Left kidney (tissue), 2 donors: ENCODE results near the gene TTC27. TPM values are rescaled to one million over a fixed set of nuclear protein-coding genes. Genes with fewer than 3 reads are reported as not detected.
"Not testable (repeated sequence)": the region's sequence is repeated elsewhere in the genome, so short reads cannot be mapped to it uniquely, and the experiment has no call there.

Experiments
- DNase-seq: peaks from one replicate; pipeline ENCODE4 v3.0.0-alpha.2; 2013
- polyA plus RNA-seq: library from polyadenylated mRNA; unstranded; fragments of 120-200 nt; gene quantifications from one replicate; pipeline ENCODE4 v1.2.1, GENCODE V29; 2013; ENCODE audit not compliant: insufficient read length

Gene TTC27
- polyA plus RNA-seq, 1 donor, result 17.8 TPM

DNA sequence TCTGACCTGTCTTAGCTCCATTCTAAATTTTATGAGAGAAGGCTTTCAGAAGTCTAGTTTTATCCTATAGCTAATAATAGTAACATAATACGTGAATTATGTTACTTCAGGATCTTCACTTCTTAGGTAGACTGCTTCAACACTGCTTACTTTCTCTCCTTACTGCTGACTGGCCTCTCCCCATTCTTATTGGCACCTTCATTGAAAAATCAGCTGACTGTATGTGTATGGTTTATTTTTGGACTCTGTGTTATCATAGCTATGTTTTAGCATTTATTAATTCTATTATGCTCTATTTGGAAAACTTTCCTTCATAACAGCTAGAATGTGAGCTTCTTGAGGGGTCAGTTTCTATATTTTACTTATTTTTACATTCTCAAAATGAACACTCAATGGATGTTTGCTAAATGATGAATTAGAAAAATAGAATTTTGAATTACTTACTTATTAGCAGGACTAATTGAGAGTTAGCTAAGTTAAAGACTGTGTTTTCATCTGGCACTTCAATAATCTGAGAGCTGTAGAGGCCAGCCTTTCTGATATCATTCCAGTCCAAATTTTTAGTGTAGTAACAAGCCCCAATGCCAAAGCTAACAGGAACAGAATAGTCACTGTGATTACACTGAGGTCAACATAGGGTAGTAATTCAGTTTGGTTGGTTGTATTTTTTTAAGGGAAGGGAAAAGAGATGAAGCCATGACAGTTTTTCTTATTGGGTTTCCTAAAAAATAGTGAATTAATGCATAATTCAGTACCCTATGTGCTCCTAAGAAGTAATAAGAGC is 92.3 kb downstream of the TTC27 start:
- DNase-seq, result no peak

DNA sequence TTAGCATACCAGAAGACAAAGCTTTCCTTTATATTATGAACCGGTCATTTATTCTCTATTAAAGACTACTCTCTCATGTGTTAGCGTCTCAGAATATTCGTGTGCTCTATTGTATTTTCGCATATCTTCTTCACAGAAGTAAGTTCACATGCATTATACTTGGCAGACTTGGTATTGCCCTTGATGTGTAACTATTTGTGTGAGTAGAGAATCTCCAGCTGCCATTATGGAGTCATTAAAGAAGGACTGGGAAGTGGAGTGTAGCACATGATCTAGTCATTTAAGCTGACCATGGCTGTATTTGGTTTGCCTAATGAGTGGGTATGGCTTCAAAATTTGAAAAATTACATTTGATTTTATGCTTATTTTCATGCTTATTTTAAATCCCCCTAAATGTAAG is 92.9 kb downstream of the TTC27 start:
- no peak for DNase-seq

DNA sequence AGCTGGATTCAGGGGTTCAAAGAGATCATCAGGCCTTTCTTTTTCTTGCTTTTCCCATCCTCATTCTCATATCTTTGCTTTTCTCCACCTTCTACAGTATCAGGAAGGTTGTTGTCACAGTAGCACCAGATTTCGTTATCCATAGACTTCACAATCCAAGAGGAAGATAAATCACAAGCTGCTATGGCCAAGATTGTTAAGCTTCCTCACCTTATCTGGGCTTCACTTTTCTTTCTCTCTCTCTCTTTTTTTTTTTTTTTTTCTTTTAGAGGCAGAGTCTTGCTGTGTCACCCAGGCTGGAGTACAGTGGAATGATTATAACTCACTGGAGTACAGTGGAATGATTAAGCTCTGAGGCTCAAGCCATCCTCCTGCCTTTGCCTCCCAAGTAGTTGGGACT is 93.5 kb downstream of the TTC27 start:
- DNase-seq, result no peak

DNA sequence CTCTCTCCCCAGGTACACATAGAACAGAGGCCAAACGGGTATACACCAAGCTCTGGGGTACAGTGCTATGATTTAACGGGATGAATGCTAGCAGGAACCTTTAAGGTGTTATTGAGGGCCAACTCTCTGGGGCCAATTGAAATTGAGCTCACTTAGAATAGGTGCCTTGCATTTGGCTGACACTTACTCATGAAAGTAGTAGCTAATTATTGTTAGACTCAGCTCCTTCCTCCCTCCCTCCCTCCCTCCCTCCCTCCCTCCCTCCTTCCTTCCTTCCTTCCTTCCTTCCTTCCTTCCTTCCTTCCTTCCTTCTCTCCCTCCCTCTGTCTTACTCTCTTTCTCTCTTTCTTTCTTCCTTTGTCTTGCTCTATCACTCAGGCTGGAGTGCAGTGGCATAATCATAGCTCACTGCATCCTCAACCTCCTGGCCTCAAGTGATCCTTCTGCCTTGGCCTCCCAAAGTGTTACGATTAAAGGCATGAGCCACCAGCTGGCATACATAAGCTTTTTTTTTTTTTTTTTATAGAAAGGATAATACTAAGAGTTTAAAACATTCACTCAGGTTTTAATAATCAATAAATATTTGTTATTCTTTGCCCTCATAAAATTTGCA is 95.7 kb downstream of the TTC27 start:
- DNase-seq, result no peak

DNA sequence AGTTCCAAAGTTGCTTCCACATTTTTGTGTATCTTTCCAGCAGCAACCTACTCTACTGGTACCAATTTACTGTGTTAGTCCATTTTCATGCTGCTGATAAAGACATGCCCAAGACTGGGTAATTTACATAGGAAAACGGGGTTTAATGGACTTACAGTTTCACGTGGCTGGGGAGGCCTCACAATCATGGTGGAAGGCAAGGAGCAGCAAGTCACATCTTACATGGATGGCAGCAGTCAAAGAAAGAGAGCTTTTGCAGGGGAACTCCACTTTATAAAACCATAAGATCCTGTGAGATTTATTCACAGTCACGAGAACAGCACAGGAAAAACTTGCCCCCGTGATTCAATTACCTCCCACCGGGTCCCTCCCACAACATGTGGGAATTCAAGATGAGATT is 98.8 kb downstream of the TTC27 start:
- DNase-seq, result not testable (repeated sequence)

DNA sequence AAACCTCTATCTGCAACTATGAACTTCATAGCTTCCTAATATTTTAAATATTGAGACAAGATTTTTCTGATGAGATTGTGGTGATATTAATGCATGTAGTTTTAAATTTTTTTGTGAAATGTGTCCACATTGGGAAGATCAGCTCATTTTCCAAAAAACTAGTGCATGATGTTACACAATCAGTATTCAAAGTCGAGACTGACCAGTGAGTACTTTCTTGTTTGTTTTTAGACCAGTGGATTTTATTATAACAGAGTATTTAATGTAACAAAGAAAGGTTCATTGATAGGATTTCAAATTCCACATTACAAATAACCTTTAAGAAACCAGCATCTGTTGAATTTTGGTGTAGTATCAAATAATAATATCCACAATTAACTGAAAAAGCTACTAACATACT is 99.3 kb downstream of the TTC27 start:
- no peak for DNase-seq

DNA sequence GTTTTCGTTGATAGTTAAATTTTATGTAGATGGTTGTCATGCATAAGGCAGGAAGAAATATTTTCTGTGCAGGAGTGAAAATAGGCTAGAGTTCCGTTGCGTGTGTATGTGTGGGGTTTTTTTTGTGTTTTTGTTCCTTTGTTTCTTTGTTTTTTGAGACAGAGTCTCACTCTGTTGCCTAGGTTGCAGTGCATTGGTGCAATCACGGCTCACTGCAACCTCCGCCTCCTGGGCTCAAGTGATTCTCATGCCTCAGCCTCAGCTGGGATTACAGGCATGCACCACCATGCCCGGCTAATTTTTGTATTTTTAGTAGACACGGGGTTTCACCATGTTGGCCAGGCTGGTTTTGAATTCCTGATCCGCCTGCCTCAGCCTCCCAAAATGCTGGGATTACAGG is 103.1 kb downstream of the TTC27 start:
- not testable (repeated sequence) for DNase-seq

DNA sequence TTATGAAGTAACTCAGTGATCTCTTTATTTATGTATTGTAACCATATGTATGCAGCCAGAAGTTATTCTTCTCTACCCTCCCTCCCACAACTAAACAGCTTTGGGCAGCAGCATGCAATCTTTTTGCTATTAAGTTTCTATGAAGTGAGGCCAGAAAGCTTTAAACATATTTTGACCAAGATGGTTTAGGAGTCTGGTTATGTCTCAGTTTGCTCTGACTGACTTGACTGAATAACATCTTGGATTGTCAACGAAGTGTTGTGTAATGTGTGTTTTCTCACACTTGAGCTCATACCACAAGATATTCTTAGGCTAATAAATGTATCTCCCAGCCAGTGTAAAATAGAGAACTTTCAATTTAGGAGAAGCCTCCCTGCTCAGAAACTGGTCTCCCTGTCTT is 104.3 kb downstream of the TTC27 start:
- DNase-seq, result no peak

DNA sequence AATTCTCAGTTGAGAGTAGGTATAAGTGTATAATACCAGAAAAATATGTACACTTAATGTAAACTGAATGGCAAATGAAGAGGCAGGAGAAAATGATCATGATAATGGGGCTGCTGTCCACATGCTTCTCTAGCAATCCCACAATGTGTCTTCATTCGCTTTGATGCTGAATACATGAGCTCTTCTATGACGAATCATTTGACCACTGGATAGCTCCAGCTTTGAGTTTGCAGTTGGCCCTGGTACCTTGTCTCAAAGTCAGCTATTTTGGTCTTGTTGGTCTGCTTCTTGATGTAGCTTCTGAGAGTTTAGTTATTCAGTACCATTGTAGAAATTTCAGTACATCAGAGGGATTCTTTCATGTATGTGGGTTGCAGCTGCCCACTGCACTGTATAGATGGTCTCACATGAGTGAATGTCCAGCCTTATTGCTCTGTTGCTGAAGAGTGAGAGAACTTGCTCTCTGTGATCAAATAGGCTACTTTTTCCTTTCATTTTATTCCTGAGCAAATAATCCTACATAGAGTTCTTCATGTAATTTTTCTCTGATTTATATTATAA is 105.1 kb downstream of the TTC27 start:
- DNase-seq, result no peak

DNA sequence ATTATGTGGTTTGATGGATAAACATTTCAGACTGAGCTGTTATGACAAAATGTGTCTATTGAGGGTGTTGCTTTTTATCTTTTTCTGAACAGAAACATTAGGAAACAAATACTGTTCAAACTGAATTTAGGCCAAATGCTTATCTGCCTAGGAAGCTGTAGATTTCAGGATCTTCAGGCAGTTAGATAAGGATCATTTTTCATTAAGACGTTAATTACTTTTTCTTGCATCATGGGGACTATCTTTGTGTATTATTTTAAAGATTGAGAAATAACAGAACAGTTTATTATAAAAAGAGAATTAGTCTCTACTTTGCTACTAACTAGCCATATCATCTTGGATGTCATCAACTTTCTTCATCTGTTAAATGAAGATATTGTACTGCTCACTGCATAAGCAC is 107.5 kb downstream of the TTC27 start:
- DNase-seq, result no peak

DNA sequence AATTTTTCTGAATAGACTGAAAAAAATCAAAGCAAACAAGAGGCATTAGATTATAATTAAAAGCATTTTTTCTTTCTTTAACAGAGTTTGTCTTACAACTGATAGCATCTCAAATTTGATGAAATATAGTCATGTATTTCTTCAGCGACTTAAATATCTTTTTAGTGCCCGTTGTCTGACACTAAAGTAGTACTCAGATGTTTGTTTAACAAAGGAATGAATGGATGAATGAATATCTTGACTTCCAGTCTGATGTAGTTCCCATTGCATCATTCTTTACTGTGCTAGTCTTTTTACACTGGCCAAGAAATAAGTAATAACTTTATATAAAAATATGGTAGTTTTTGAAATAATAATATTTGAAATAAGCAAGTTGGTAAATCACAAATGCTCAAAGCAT is 111.1 kb downstream of the TTC27 start:
- DNase-seq, result no peak

DNA sequence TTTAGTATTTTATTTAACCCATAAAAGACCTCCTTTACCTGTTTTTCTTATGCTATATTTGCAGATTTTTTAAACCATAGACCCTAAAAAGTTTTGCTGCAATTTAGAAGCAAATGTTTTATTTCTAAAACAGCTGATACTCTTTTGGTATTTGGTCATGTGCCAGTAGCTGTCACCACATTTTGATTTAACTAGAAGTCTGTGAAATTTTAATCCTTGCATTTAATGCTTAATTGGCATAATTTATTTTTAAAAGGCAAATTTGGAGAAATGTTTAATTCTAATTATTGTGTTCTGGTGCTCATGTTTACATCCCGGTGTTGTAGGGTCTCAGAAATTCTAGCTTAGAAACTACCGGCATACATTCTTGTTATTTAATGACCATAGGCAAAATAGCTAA is 111.8 kb downstream of the TTC27 start:
- peak; percentile 8 for DNase-seq

DNA sequence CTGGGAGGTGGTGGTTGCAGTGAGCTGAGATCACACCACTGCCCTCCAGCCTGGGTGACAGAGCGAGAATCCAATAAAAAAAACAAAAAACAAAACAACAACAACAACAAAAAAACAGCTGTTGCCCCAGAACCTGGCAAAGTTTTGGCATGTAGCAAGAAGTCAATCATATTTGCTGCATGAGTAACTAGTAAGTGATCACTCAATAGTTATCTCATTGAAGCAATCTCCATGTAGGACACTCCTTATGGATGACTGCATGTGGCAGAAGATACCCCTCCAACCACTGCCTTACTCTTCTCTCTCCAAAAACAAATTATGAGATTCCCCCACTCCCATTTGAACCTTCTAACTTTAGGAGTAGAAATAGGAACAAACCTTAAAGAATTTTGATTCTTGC is 113.7 kb downstream of the TTC27 start:
- no peak for DNase-seq

DNA sequence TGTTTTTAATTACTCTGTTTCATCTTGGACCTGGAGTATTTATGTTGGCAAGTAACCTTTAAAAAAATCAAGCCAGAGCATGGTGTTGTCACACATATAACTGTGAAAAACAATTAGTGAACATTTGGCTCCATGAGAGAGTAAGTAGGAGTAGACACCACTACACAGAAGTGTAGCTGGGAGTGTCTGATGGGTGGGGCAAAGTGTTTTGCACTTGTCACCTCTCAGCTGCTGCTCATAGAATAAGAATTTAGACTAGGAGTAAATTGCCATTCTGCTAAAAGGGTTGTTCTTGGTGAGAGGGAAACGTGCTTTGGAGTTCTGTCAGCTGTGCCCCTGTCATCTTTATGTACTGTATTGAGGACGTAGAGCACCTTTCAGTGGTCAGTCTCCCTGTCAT is 114.5 kb downstream of the TTC27 start:
- DNase-seq, result no peak

DNA sequence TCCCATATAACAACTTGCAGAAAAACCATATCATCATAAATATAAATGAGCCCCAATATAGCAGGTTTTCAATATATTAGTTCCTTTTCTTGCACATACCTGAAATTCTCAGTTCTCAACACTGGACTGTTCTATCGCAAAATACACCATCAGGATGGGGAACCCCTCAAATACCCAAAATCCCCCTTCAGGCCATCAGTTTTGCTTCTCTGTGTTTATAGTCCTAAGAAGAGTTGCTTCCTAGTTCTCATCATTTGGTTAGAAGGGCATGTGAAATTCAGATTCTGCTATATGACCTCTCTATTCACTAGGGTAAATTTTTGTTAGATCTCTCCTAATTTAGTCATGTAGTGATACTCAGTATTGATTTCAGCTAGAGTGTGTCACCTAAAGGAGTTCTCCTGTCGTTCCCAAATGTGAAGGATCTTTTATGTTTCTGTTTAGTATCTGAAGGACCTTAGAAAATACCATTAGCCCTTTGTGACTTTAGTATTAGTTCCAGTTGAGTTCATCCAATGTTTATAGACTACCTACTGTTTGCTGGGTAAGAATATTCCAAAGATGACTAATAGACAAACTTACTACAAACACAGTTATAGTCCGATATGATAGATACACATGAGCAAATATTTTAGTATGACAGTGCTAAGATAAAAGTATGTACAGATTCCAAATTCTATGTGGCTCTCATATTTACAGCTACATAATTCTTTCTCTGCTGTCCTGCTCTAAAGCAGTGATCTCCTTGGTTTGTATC is 115.8 kb downstream of the TTC27 start:
- DNase-seq, result no peak

DNA sequence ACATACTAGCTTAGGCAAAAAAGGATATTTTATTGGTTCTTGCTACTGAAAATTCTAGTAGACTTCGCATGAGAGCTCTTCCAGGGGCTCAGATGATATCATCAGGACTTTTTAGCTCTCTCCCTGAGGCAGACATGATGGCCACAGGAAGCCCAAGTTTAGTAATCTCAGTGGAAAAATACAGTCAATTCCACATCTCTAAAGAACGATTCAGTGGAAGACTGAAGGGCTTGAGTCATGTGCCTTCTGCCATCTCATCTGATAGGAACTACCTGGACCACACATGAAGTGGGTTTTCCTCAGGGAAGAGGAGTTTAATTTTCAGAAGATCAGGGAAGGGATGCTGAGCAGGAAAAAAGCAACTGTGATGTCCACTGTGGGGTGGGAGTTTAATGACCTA is 117.3 kb downstream of the TTC27 start:
- no peak for DNase-seq

DNA sequence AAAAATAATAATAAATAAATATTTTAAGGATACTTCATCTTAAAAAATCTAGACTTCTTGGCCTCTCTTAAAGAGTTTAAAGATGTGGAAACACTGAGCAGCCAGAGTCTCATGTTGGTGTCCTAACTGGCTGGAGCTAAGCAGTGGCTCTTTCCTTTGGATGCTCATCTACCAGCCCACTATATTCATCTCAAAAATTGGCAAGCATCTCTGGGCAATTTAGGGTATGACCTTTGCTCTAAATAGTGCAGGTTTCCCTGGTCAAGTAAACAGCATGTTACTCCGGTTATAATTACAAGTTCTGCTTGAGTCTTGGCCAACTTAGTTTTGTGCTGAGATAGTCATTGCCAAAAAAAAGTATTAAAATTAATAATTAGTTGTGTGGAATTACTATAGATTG is 117.8 kb downstream of the TTC27 start:
- DNase-seq, result no peak

DNA sequence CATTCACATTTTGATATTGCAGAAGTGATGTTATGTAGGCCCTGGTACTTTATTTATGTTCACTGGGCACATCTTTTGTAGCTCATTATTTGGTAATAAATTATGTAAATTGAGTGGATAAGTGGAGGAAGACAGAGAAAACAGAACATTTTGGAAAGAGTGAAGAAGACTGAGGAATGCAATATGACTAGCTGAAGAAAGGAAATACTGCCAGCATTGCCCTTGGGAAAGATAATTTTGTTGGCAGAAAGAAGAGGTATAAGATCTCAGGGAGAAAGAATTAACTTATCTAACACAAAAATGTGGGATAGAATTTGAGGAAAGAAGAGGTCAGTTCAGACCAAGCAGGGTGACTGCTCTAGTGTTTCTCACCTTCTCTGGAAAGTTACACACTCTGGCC is 118.8 kb downstream of the TTC27 start:
- no peak for DNase-seq

DNA sequence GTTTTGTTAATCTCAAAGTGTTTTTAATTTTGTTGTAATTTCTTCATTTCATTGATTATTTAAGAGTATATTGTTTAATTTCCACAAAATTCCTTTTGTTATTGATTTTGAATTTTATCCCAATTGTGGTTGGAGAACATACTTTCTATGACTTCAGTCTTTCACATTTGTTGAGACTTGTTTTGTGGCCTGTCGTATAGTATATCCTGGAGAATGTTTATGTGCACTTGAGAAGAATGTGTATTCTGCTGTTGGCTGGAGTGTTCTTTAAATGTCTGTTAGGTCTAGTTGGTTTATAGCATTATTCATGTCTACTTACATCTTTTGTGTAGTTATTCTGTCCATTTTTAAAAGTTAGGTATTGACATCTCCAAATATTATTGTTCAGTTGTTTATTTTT is 120.3 kb downstream of the TTC27 start:
- no peak for DNase-seq

DNA sequence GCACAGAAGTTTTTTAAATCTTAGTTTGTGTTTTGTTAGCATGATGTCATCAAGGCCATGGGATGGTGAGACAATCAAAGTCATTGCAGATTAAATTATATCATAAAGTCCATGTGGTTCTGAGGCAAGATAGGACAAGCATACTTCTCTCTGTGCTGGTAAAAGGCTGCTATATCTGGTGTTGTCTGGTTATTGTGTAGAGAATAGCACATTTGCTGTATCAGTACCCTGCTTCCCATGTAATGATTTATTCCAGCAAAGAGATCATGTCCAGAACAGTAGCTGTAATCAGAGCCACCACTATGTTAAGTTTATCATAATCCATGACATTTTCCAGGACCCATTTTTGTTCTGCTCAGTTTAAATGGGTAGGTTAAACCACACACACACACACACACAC is 123.0 kb downstream of the TTC27 start:
- no peak for DNase-seq

DNA sequence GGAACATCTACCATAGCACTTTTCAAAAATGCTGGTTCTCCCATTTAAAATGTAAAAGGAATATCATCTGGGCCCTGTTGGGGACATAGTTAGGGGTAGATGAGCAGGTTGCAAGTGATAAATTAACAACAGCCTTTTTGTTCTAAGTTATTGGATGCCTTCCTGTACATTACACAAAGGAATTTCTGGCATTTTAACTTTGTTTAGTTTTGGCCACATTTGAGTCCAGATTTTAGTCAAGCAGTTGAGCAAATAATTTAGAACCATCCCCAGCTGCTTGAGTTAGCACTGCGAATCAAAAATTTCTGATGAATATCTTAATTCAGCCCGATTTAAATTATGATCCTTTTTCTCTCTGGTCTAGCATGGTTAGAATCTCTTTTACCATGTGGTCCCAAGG is 124.4 kb downstream of the TTC27 start:
- DNase-seq, result no peak

DNA sequence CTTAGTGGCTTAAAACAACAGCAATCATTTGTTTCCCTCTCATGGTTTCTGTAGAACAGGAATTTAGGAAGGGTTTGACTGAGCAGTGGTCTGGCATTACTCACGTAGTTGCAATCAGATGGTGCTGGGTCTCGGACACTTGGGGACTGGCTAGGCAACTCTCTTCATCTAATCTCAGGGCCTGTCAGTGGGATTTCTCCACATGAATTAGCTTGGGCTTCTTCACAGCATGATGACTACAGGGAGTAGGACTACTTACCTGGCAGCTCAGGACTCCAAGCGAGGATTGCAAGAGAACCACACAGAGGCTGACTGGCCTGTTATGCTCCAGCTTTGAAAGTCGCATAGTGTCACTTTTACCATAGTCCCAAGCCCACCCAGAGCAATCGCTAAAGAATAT is 125.1 kb downstream of the TTC27 start:
- no peak for DNase-seq

DNA sequence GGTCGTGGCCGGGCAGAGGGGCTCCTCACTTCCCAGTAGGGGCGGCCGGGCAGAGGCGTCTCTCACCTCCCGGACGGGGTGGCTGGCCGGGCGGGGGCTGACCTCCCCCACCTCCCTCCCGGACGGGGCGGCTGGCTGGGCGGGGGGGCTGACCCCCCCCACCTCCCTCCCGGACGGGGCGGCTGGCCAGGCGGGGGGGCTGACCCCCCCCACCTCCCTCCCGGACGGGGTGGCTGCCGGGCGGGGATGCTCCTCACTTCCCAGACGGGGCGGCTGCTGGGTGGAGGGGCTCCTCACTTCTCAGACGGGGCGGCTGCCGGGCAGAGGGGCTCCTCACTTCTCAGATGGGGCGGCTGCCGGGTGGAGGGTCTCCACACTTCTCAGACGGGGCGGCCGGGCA is 126.8 kb downstream of the TTC27 start:
- not testable (repeated sequence) for DNase-seq
